ENCODE data around the gene SMOC2.

GRCh38 chr6:168577496-168577895 lies 136.5 kb downstream of the SMOC2 start:
- TF ChIP-seq, protein P1, sequence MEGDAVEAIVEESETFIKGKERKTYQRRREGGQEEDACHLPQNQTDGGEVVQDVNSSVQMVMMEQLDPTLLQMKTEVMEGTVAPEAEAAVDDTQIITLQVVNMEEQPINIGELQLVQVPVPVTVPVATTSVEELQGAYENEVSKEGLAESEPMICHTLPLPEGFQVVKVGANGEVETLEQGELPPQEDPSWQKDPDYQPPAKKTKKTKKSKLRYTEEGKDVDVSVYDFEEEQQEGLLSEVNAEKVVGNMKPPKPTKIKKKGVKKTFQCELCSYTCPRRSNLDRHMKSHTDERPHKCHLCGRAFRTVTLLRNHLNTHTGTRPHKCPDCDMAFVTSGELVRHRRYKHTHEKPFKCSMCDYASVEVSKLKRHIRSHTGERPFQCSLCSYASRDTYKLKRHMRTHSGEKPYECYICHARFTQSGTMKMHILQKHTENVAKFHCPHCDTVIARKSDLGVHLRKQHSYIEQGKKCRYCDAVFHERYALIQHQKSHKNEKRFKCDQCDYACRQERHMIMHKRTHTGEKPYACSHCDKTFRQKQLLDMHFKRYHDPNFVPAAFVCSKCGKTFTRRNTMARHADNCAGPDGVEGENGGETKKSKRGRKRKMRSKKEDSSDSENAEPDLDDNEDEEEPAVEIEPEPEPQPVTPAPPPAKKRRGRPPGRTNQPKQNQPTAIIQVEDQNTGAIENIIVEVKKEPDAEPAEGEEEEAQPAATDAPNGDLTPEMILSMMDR (IDR thresholded peaks at IDR 0.05) = no peak
- TF ChIP-seq POLR2A (IDR thresholded peaks at IDR 0.05) = no peak
- no peak for TF ChIP-seq POLR2AphosphoS5 (IDR thresholded peaks at IDR 0.05)
